IMR-90 (cell line): Measurements from ENCODE around the gene STT3A. TPM values are rescaled to one million over a fixed set of nuclear protein-coding genes. Genes with fewer than 3 reads are reported as not detected.

Experiments
- ATAC-seq: fragments of 200-7000 bp; cut with Tn5 transposase; 2 replicates; pipeline ENCODE4 v1.9.1; 2020; ENCODE audit warnings: low read depth, mild to moderate bottlenecking, moderate library complexity
- BruUV-seq: library from RNA; stranded (reverse); fragments of 400-500 nt; replicated peaks from 2 replicates; lab custom pipeline; 2021; lab: Mats Ljungman, UMichigan
- CTCF ChIA-PET: fragments of 300-600 bp; formaldehyde crosslinking; extraction: SDS; loops from one replicate; lab custom pipeline; 2021; ENCODE audit warnings: antibody characterized with exemption; lab: Yijun Ruan, JAX
- POLR2A ChIA-PET: fragments of 300-600 bp; sonication (Branson Sonifier 250); formaldehyde crosslinking; loops from one replicate; lab custom pipeline; 2022; ENCODE audit warnings: antibody characterized with exemption; ENCODE audit not compliant: unreplicated experiment; lab: Charles Lee
- DNase-seq: peaks from one replicate; pipeline ENCODE4 v3.0.0; 2013
- H2AFZ ChIP-seq: replicated peaks from 2 replicates; pipeline ENCODE3; 2013; ENCODE audit warnings: low read length, mild to moderate bottlenecking; ENCODE audit not compliant: poor library complexity
- H2AK5ac ChIP-seq: 2 replicates; pipeline ENCODE4 v1.6.1; 2013; ENCODE audit warnings: low read depth, low read length, inconsistent platforms
- H2AK9ac ChIP-seq: replicated peaks from 2 replicates; pipeline ENCODE3; 2013; ENCODE audit warnings: mild to moderate bottlenecking, low read depth, low read length, moderate library complexity; ENCODE audit not compliant: poor library complexity
- H2BK120ac ChIP-seq: 2 replicates; pipeline ENCODE4 v1.6.1; 2013; ENCODE audit warnings: low read depth, low read length, inconsistent platforms
- H2BK15ac ChIP-seq: 3 replicates; pipeline ENCODE4 v1.6.1; 2013; ENCODE audit warnings: low read depth, low read length, inconsistent platforms
- H2BK20ac ChIP-seq: 2 replicates; pipeline ENCODE4 v1.6.1; 2013; ENCODE audit warnings: low read depth, mild to moderate bottlenecking, inconsistent platforms, low read length, moderate library complexity
- H2BK5ac ChIP-seq: 2 replicates; pipeline ENCODE4 v1.6.1; 2013; ENCODE audit warnings: mild to moderate bottlenecking, low read depth, low read length, inconsistent platforms; ENCODE audit not compliant: poor library complexity, severe bottlenecking
- H3K14ac ChIP-seq: replicated peaks from 2 replicates; pipeline ENCODE4 v1.6.1; 2013; ENCODE audit warnings: low read depth, low read length, inconsistent platforms
- H3K18ac ChIP-seq: 2 replicates; pipeline ENCODE4 v1.6.1; 2013; ENCODE audit warnings: low read depth, low read length, control low read depth
- H3K23ac ChIP-seq: 2 replicates; pipeline ENCODE4 v1.6.1; 2013; ENCODE audit warnings: low read depth, low read length, inconsistent platforms
- H3K27ac ChIP-seq: 2 replicates; pipeline ENCODE4 v1.5.1; 2013; ENCODE audit warnings: mild to moderate bottlenecking, control low read depth, low read length; ENCODE audit not compliant: insufficient read depth
- H3K27me3 ChIP-seq: 2 replicates; pipeline ENCODE4 v1.6.1; 2013; ENCODE audit warnings: low read length; ENCODE audit not compliant: control insufficient read depth, insufficient read depth
- H3K36me3 ChIP-seq: 2 replicates; pipeline ENCODE4 v1.6.1; 2013; ENCODE audit warnings: low read length, mixed read lengths; ENCODE audit not compliant: control insufficient read depth, insufficient read depth
- H3K4ac ChIP-seq: 2 replicates; pipeline ENCODE4 v1.6.1; 2013; ENCODE audit warnings: low read depth, low read length, inconsistent platforms
- H3K4me1 ChIP-seq: 2 replicates; pipeline ENCODE4 v1.6.1; 2013; ENCODE audit warnings: low read length, mixed read lengths; ENCODE audit not compliant: control insufficient read depth, insufficient read depth
- H3K4me2 ChIP-seq: 2 replicates; pipeline ENCODE4 v1.6.1; 2013; ENCODE audit warnings: low read depth, mild to moderate bottlenecking, control low read depth, low read length, moderate library complexity
- H3K4me3 ChIP-seq: 2 replicates; pipeline ENCODE4 v1.5.1; 2013; ENCODE audit warnings: low read depth, mild to moderate bottlenecking, control low read depth, low read length, moderate library complexity; ENCODE audit not compliant: insufficient read depth
- H3K56ac ChIP-seq: 2 replicates; pipeline ENCODE4 v1.6.1; 2013; ENCODE audit warnings: low read length, inconsistent platforms; ENCODE audit not compliant: insufficient read depth; ENCODE audit errors: extremely low read depth
- H3K79me1 ChIP-seq, 2 experiments: 2 replicates each; pipeline ENCODE4 v1.6.1; 2013; ENCODE audit warnings: low read length in 2 of 2, inconsistent platforms in 1 of 2, low read depth in 1 of 2
- H3K9ac ChIP-seq: 2 replicates; pipeline ENCODE4 v1.6.1; 2013; ENCODE audit warnings: low read depth, low read length, control low read depth
- H3K9me1 ChIP-seq: 2 replicates; pipeline ENCODE4 v1.6.1; 2013; ENCODE audit warnings: low read length, inconsistent platforms; ENCODE audit not compliant: insufficient read depth
- H3K9me3 ChIP-seq: 2 replicates; pipeline ENCODE4 v1.6.1; 2013; ENCODE audit warnings: low read length; ENCODE audit not compliant: control insufficient read depth, insufficient read depth
- H4K20me1 ChIP-seq: 2 replicates; pipeline ENCODE4 v1.6.1; 2013; ENCODE audit warnings: low read length, inconsistent platforms; ENCODE audit not compliant: insufficient read depth
- H4K5ac ChIP-seq: 2 replicates; pipeline ENCODE4 v1.6.1; 2013; ENCODE audit warnings: mild to moderate bottlenecking, low read depth, low read length, control low read depth
- H4K8ac ChIP-seq, 2 experiments: 2 replicates each; pipeline ENCODE4 v1.6.1; 2013; ENCODE audit warnings: low read depth in 2 of 2, low read length in 2 of 2, control low read depth in 1 of 2, inconsistent platforms in 1 of 2
- H4K91ac ChIP-seq: 2 replicates; pipeline ENCODE4 v1.6.1; 2013; ENCODE audit warnings: low read depth, low read length, inconsistent platforms; ENCODE audit not compliant: insufficient read depth
- RAD21 ChIP-seq: IDR thresholded peaks from 2 replicates; pipeline ENCODE4 v1.6.1; 2012; ENCODE audit warnings: low read length, improper control_type of control experiment
- WGBS, 2 experiments: methylation state at CpG; one replicate each; pipeline versions ENCODE4 v1.1.5 to v1.1.7; 2013; ENCODE audit warnings: missing lambda C conversion rate in 2 of 2; ENCODE audit not compliant: insufficient read length in 1 of 2; ENCODE audit errors: extremely low coverage in 2 of 2; 5-methylcytosine and 5-hydroxymethylcytosine counted together
- dilution Hi-C: fragments of 300-500 bp; cut with HindIII; formaldehyde crosslinking; loops from one replicate; pipeline ENCODE4 v1.14.3; 2018; ENCODE audit warnings: low sequenced_read_pairs; ENCODE audit not compliant: unreplicated experiment
- in situ Hi-C: fragments of 300-500 bp; cut with MboI; formaldehyde crosslinking; loops from 3 replicates; pipeline ENCODE4 v1.14.3; 2019; ENCODE audit warnings: low sequenced_read_pairs, inconsistent platforms, mixed read lengths
- intact Hi-C: fragments of 100-400 bp; cut with micrococcal nuclease; formaldehyde crosslinking; loops from 2 replicates; pipeline ENCODE4 v1.10.0; 2022
- polyA plus RNA-seq, 3 experiments: library from polyadenylated mRNA; depleted of rRNA; stranded (reverse); fragments of >200 nt; gene quantifications; 2 replicates each; pipeline ENCODE4 v1.2.3, GENCODE V29; 2012; ENCODE audit warnings: low replicate concordance in 1 of 3
- total RNA-seq: library from RNA; depleted of rRNA; stranded (reverse); fragments of >200 nt; gene quantifications from 2 replicates; pipeline ENCODE4 v1.2.3, GENCODE V29; 2012

Gene STT3A
- total and polyA plus RNA-seq, 2 of the 4 experiments (the other 2 are of a cell fraction), result 180 to 387 TPM

- Histone ChIP-seq H2BK5ac (no peak overlapping the region), H3K9me1 (peaks cover 3% of the 10 kb centered on the region; the same call in 1 of the 2 replicates), H3K4ac (no peak overlapping the region), H3K56ac (no peak overlapping the region), H3K14ac (no peak overlapping the region), H3K4me1 (0 out of 2 replicates have a peak, but pooled peaks cover 1% of the 10 kb centered on the region), H3K36me3 (peaks cover 12% of the 10 kb centered on the region), H2AK9ac (no peak overlapping the region), H2AK5ac (no peak overlapping the region), H3K4me2 (no peak overlapping the region), H3K23ac (no peak overlapping the region), H3K27ac (no peak overlapping the region), H2BK20ac (no peak overlapping the region), H4K20me1 (no peaks in the 10 kb centered on the region), H3K4me3 (no peak overlapping the region), H3K27me3 (no peaks in the 10 kb centered on the region), H4K5ac (no peak overlapping the region), H3K18ac (no peak overlapping the region), H2BK120ac (no peak overlapping the region), H2AFZ (no peak overlapping the region), H3K9ac (no peak overlapping the region), H3K9me3 (no peaks in the 10 kb centered on the region), H4K91ac (no peak overlapping the region), H3K79me1 (peaks cover 0 to 2% of the 10 kb centered on the region in 2 experiments; a peak in 2 of 4 replicates), H4K8ac (no peak overlapping the region), H2BK15ac (no peak overlapping the region)
- intact Hi-C loops, result no loop called here
- no TSS peak for BruUV-seq
- ATAC-seq (no peak), DNase-seq (no peak)
- POLR2A ChIA-PET, result interaction anchor here (0.6 kb wide), 1 partner anchor 11 kb away, joined by 4 read pairs; no protein-coding TSS in a partner anchor
- in situ Hi-C loops, result loop anchor here (25.0 kb wide), 1 partner anchor 949 kb away; no protein-coding TSS in a partner anchor
- CTCF ChIA-PET, result no interaction called here
- dilution Hi-C loops, result no loop called here
- WGBS, 2 experiments, result no CpG with 5 or more reads among the region's 3 CpGs
- TF ChIP-seq RAD21, result no peak
These were observed 6.0 kb upstream of the STT3A start for GRCh38 chr11:125586623-125587022.
